ENCODE results near the gene DYNC2H1.
A peak's percentile ranks its signal among the peaks of the same experiment; 100 is the strongest.
"Not testable (repeated sequence)": the region's sequence is repeated elsewhere in the genome, so short reads cannot be mapped to it uniquely, and the experiment has no call there.

Gene DYNC2H1

DNA sequence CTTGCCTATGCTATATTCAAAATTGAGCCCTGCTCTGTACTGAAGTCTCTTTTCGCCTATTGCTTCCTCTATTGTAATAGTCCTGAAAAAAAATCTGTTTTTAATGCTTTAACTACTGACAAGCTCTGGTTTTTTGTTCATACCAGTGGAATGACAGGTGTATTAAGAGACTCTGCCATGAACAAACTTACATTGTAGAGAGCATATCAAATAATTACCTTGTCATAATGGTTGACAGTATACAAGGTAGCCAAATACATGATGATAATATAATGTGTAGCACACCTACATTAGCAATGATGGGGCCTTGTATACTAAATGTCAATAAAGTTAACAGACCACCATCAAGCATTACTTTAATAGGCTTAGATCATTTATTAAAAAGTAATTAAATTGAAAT lies 175.0 kb downstream of the DYNC2H1 start:
- no peak for DNase-seq

DNA sequence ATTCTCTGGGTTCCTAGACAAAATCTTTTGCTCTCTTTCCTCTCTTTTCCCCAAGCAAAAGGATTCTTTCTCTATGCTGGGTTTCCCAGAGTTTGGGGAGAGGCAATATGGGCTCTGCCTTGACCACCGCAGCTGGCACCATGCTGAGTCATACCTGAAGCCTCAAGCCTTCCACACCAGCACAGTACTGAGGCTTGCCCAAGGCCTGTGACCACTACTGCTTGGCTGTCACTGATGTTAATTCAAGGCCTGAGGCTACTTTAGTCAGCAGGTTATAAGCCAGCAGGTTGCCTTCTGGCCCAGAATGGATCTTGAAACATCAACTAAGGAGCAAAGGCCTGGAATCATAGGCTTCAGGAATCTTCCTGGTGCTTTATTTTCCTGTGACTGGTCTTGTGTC lies 185.3 kb downstream of the DYNC2H1 start:
- DNase-seq, result no peak

DNA sequence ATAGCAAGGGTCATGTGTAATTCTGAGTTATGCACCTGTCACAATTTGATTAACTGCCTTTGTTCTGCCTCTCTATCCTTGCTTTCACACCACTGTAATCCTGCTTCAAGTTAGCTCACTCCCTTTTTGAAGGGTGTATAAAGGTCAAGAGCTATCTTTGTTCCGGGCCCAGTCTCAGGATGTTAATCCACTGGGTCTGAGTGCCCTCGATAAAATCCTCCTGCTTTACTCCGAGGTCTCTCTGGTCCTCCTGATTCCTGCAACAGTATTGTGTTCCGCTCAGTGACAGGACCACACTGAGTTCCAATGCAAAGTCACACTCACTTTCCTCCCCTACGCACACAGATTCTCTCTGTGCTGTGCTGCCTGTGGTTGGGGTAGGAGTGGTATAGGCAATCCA lies 186.5 kb downstream of the DYNC2H1 start:
- DNase-seq, result no peak

DNA sequence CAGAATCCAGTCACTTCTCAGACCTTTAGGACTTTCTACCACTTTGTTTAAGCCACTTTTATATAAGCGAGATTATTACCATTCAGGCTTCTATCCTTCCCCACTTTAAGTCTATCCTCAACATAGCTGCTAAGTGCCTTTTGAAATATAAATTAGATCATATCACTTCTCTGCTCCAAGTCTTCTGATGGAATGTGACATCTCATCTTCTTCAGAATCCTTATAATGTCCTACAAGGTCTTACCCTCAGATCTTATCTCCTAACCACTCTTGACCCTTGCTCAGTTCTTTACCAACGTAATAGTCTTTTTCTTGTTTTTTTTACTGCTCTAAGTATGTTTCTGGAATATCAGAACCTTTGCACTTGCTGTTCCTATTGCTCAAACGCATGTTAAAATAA lies 188.7 kb downstream of the DYNC2H1 start:
- DNase-seq, result no peak

DNA sequence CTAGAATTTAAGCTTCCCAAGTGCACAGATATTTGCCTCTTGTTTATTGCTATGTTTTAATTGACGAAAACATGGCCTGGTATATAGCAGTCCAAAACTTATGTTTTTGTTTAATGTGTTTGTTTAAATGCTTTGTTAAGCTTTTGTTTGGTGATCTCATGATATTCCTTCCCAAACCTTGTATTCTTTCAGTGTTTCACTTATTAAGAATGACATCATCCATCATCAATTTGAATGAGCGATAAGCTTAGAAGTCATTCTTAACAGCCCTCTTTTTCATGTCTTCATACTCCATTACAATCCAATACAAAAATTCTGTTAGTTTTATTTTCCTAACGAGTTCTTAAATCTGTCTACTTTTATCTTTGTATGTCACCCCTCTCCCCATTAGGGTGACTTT lies 206.0 kb downstream of the DYNC2H1 start:
- no peak for DNase-seq

DNA sequence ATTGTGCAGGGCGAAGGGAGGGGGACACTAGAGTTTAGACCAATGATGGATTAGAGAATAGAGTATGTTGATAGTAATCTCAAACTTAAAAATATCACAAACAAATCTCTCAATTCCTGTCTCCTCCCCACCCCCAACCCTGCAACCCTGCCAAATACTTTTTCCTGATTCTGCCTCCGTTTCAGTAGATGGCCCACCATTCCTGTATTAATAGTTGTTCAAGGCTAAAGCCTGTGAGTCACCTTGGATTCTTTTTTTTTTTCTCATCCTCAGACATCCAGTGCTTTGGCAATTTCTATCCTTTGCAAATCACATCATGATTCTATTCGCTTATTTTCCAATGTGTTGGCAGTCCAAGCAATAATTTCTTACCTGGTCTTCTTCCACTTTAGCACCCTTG lies 207.9 kb downstream of the DYNC2H1 start:
- DNase-seq, result no peak

DNA sequence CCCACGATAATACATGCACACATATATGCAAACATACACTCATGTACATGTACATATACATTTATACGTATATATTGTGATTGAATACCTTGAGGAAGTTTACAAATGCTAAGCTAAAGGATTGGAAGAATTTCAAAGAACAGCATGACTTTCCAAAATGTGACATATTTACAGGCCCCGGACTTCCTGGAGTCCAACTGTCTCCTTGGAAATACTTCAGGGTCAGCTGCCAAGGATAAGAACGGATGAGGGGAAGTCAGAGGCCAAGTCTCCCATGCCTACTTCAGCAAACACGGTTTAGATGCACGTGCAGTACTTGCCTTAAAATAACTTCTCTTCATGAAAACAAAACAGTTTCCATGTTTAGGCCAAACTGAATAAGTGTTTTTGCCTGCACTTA lies 213.6 kb downstream of the DYNC2H1 start:
- DNase-seq, result no peak

DNA sequence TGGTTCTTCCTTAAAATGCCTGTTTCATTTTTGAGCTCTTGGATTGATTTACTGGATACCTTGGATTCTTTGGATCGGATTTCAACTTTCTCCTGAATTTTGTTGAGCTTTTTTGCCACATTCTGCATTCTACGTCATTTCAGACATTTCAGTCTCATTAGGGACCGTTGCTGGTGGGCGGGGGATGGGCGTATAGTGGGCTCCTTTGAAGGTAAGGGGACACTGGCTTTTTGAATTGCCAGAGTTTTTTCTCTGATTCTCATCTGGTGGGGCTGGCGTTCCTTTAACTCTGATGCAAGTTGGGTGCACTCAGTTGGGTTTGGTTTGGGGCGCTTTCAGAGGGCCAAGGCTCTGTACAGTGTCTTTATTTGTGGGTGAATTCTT lies 216.5 kb downstream of the DYNC2H1 start:
- DNase-seq, result no peak

DNA sequence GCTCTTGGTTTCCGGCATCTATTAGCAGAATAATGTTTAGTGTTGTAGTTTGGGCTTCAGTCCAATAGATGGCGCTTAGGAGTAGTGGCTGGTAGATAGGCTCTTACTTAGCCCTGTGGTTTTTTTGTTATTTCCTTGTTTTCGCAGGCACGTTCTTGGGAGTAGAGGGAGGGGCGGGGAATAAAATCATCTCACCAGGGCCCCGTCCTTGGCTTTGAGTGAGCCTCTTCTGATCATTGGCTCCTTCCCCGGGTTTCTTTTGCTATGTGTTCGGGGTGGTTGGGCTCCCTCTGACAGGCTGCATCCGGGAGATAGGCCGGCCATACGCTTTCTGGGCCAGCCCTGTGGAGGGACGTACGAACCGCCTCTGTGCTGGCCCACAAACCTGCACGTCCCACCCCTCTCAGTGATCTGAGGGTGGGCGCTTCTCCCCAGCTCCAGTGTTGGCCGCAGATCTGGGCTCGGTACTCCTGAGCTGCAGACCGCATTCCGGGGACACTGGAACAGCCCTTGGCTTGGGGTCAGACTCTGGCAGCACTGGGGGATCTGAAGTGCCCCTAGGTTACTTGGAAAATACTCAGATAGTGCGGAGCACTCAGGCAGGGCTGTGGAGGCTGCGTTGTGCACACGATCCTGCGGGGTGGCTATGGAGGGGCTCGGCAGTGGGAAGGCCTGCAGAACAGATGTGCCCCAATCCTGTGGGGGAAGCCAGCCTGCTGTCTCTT lies 217.0 kb downstream of the DYNC2H1 start:
- DNase-seq, result peak; percentile 8

DNA sequence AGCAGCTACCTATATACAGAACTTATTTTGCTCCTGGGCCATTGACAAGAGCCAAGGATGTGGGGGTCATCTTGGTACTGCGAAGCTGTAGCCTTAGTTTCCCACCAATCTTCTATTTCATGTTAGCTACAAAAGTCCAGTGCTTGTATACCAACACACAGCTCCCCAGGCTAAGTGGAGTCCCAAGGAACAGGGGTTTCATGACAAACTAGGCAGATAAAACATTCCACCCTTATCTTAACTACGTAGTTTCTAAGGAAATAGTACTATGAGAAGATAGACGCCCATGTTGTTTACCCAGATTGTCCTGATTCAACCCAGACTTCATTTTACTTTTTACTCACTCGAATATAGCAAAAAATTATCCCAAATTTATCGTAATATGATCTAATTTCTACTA lies 218.5 kb downstream of the DYNC2H1 start:
- DNase-seq, result no peak

DNA sequence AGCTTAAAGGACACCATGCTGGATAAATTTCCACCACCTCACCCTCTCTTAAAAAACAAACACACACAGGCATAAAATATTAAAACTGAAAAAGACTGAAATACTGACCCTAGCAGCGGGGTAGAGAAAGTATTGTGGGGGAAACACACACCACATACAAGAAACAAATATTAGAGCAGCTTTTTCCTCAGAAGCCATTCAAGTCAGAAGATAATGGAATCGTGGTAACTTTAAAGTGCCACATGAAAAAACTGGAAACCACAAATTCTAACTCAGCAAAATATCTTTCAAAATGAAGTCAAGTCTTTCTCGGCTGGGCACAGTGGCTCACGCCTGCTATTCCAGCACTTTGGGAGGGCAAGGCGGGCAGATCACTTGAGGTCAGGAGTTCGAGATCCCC lies 223.2 kb downstream of the DYNC2H1 start:
- DNase-seq, result no peak

DNA sequence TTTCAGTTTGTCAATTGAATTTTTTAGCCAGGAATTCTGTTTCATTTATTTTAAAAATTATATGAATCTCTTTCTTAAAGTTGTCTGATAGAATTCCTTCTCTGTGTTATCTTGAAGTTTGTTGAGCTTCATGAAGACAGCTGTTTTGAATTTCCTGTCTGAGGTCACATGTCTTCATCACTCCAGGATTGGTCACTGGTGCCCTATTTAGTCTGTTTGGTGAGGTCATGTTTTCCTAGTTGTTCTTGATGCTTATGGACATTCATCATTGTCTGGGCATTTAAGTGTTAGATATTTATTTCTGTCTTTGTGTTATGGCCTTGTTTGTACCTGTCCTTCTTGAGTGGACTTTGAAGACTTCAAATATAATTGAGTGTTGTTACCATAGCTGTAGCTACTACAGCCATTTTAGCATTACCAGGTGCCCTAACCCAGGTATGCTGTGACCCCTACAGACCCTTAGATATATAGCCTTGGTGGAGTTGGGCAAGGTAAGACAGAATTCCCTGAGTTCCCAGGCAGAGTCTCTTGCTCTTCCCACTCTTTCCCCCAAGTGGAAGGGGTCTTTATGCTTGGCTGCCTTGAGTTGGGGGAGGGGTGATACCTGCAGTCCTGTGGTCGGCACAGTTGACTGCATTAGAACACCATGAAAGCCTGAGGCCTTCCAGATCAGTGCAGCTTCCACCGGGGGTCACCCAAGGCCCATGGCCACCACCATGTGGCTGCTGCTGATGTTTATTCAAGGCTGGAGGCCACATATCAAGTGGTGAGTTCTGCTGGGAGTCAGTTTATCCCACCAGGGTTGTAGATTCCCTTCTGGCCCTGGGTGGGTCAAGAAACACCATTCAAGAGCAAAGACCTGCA lies 229.6 kb downstream of the DYNC2H1 start:
- DNase-seq, result no peak

DNA sequence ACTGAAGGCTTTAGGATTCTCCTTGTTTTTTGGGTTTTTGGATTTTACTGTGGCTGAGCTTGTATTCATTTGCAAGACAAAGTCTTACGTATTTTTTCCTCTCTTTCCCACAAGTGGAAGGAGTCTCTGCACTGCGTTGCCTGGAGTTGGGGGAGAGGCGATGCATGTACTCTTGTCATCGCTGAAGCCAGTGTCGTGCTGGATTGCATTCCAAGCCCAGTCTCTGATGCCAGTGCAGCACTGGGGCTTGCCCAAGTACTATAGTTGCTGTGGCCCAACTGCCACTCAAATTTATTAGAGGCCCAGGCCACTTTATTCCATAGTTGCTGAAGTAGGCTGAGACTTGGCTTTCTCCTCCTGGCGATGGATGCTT lies 230.2 kb downstream of the DYNC2H1 start:
- no peak for DNase-seq

DNA sequence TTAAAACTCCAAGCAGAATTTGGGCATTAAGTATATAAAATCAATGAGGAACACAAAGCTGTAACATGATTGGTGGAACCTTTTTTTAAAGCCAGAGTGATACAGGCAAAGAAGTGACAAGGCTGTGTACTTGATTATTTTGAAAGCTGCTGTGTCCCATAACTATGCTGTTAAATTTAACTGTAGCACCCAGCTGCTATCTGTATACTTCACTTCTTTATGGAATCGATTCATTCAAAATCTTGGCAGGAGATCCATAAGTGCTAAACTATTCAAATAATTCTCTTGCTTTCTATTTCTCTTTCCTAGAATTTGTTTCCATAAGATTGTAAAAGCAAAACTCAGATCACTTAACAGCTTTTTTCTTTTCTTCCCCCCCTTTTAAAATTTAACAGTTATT lies 231.7 kb downstream of the DYNC2H1 start:
- DNase-seq, result no peak

DNA sequence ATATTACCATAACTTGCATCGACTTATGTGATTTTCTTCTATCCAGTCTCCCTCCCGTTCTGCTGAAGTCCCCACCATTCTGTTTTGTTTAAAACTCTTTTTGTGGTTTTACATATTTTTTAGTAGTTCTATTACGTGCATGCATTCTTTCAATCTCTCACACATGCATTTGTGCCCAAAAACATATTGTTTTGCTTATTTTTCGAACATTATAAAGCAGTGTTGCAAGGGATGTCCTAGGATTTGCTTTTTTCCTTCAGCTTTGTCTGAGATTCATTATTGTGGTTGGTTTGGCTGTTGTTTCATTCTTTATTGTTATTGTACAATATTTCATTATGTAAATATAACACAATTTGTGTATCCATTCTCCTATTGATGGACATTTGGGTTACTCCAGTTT lies 235.7 kb downstream of the DYNC2H1 start:
- DNase-seq, result no peak

DNA sequence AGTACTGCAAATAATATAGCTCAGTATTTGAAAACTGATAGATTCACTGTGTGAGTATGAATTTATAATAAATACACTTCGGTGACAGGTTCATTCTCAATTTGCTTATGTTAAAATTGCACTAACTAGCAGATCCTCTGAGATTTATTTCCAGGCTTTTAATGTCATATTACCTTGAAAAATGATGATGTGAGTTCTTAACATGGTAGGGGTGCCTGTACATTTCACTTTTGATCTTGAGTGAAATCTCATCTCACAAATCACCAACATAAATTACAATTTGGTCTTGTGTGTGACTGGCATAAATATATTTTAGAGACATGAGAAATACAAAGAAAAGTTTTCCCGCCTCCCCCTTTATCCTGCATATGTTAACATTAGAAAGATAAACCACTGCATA lies 240.4 kb downstream of the DYNC2H1 start:
- no peak for DNase-seq

DNA sequence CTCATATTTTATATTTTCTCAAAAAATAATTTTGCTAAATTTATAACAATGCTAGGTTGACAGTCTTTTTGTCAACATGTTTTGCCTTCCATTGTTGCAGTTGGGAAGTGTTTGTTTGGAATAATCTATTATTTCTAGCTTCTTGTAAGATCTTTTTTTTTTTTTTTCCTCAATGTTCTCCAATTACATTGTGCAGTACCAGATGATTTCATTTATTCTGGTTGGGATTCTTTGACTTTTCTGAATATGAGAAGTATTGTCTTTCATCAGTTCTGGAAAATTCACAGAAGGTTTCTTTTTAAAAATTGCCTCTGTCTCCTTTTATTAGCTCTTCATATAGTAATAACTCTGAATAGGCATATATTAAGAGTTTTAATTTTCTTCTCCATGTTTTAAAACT lies 245.4 kb downstream of the DYNC2H1 start:
- no peak for DNase-seq

DNA sequence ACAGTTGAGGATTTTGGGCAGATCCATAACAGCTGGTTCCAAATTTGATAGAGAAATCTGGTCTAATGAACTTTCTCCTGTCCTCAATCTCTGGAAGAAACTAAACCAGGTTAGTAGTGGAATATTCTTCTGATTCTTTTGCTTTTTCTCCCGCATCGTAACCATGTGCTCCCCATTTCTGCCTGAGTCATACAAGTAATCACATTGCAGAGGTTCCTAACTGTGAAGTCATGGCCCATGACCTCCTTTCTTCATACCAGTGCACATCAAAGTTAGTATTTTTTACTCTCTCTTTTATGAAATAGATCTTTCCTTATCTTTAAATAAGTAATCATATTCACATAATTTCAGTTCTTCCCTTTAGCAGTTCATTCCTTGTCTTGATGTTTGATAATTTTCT lies 249.0 kb downstream of the DYNC2H1 start:
- DNase-seq, result no peak

DNA sequence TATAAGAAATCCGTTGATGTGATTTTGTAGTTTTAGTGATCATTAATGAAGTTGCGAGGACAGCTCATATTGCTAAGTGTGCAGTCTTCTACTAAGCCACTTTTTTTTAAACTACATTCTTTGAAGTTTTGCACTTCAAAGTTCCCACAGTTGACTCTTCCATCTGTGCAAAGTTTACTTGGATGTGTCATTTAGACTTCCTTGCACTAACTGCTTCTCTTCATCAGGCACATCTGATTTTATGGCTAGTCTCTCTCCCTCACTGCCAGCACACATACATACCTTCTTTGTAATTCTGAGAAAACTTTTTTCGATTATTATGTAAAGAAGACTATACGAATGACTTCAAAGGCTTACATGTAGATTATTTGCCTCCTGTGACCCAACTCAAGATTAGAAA lies 250.0 kb downstream of the DYNC2H1 start:
- DNase-seq, result no peak

DNA sequence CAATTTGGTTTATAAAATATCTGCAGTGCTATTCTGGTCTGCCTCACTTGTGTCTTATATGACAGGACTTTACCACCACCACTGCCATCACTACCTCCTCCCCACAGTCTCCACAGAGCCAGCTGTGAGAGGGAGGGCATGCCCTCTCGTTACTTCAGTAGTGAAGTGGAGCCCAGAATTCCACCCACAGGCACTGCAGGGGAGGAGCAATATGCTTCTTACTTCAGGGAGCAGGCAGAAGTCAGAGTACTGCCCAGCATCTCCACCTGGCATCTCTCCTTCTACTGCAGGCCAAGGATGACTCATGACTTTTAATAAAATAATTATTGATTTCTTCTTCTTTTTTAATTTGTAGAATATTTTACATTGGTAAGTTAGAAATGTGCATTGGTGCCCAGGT lies 255.5 kb downstream of the DYNC2H1 start:
- DNase-seq, result no peak

DNA sequence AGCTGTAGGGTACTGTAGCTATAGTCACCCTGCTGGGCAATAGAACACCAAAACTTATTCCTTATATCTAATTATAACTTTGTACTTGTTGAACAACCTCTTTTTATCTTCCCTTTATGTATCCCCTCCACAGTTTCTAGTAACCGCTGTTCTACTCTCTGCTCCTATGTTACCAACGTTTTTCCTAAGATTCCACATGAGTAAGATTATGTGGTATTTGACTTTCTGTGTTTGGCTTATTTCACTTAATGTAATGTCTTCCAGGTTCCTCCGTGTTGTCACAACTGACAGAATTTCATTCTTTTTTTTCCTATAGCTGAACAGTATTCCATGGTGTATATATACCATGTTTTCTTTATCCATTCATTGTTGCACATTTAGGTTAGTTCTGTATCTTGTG lies 258.4 kb downstream of the DYNC2H1 start:
- DNase-seq, result no peak

DNA sequence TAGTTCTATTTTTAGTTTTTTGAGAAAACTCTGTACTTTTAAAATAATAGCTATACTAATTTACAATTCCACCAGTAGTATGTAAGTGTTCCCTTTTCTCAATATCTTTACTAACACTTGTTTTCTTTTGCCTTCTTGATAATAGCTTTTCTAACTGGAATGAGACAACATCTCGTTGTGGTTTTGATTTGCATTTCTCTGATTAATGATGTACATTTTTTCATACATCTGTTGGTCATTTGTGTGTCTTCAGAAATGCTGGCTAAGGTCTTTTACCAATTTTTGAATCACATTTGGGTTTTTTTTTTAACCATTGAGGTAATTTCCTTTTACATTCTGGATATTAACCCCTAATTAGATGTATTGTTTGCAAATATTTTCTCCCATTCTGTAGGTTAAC lies 258.9 kb downstream of the DYNC2H1 start:
- DNase-seq, result no peak

DNA sequence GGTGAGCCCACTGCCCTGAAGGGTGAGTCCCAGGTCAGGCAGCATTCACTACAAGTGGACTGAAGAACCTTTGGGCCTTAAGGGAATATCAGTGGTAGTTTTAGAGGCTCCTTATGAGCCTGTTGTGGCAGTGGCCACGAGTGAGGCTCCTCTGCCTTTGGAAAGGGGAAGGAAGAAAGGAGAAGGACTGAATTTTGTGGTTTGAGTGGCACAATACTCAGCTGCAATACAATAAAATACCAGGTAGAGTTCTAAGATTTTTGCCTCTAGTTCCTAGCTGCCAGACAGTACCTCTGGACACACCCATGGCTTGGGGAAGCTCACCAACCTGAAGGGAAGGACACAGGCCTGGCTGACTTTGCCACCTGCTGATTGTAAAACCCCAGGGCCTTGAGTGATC lies 260.9 kb downstream of the DYNC2H1 start:
- no peak for DNase-seq

DNA sequence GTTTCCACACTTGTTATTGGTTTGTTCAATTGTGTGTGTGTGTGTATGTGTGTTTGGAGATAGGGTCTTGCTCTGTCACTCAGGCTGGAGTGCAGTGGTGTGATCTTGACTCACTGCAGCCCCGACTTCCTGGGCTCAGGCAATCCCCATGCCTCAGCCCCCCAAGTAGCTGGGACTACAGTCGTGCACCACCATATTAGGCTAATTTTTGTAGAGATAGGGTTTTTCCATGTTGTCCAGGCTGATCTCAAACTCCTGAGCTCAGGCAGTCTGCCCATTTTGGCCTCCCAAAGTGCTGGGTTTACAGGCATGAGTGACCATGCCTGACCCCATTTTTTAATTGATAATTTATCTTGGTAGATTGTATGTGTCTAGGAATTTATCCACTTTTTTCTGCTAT lies 263.7 kb downstream of the DYNC2H1 start:
- DNase-seq, result no peak

DNA sequence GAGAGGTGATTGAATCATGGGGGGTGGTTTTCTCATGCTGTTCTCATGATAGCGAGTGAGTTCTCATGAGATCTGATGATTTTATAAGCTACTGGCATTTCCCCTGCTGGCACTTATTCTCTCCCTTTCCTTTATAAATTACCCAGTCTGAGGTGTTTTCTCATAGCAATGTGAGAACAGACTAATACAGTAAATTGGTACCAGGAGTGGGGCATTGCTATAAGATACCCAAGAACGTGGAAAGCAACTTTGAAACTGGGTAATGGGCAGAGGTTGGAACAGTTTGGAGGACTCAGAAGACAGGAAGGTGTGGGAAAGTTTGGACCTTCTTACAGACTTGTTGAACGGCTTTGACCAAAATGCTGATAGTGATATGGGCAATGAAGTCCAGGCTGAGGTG lies 265.0 kb downstream of the DYNC2H1 start:
- DNase-seq, result not testable (repeated sequence)

Measured in CD4-positive, alpha-beta T cell treated with Interleukin-6 for 4 hours (primary cell).